Naive thymus-derived CD4-positive, alpha-beta T cell (primary cell): Measurements from ENCODE around the gene CDK8. TPM values are rescaled to one million over a fixed set of nuclear protein-coding genes. Genes with fewer than 3 reads are reported as not detected.

Experiments used
- ATAC-seq: fragments of 150-1000 bp; cut with Tn5 transposase; 2 replicates; pipeline ENCODE4 v1.10.0; 2021; ENCODE audit warnings: mild to moderate bottlenecking, moderate library complexity
- CTCF ChIA-PET: fragments of 350-600 bp; sonication (Branson Sonifier 250); formaldehyde crosslinking; loops from one replicate; lab custom pipeline; 2021; ENCODE audit warnings: antibody characterized with exemption; lab: Charles Lee
- POLR2A ChIA-PET: fragments of 350-600 bp; sonication (Branson Sonifier 250); formaldehyde crosslinking; loops from one replicate; lab custom pipeline; 2021; ENCODE audit warnings: antibody characterized with exemption, inconsistent platforms; lab: Charles Lee
- DNase-seq, 9 donors: peaks; one replicate each; pipeline versions ENCODE4 v3.0.0 to v3.0.0-alpha.2; 2020 to 2022; ENCODE audit warnings: mixed read lengths in 1 of 9
- H3K27ac ChIP-seq: one replicate; pipeline ENCODE4 v1.7.0; 2013; ENCODE audit warnings: mild to moderate bottlenecking, low read depth, low read length, moderate library complexity
- H3K27me3 ChIP-seq, 2 donors: one replicate each; pipeline ENCODE4 v1.7.0; 2013; ENCODE audit warnings: low read length in 2 of 2, mild to moderate bottlenecking in 2 of 2, moderate library complexity in 2 of 2; ENCODE audit not compliant: control insufficient read depth in 2 of 2, insufficient read depth in 2 of 2
- H3K36me3 ChIP-seq, 3 experiments: 1 replicate in 2 of 3; 2 replicates in 1 of 3; pipeline ENCODE4 v1.7.0; 2013; ENCODE audit warnings: low read length in 3 of 3, mild to moderate bottlenecking in 3 of 3, moderate library complexity in 1 of 3; ENCODE audit not compliant: insufficient read depth in 3 of 3, control insufficient read depth in 2 of 3
- H3K4me1 ChIP-seq, 2 donors: one replicate each; pipeline ENCODE4 v1.7.0; 2013; ENCODE audit warnings: low read length in 2 of 2, mild to moderate bottlenecking in 2 of 2, moderate library complexity in 1 of 2; ENCODE audit not compliant: control insufficient read depth in 2 of 2, insufficient read depth in 2 of 2
- H3K4me3 ChIP-seq: 2 replicates; pipeline ENCODE4 v1.7.0; 2013; ENCODE audit warnings: mild to moderate bottlenecking, low read length
- H3K9me3 ChIP-seq, 3 experiments: 1 replicate in 2 of 3; 2 replicates in 1 of 3; pipeline ENCODE4 v1.7.0; 2013; ENCODE audit warnings: low read length in 3 of 3; ENCODE audit not compliant: control insufficient read depth in 2 of 3
- H3K27ac Mint-ChIP-seq, 9 donors: one replicate each; pipeline ENCODE4 v1.8.0; 2020 to 2022; ENCODE audit warnings: mixed read lengths in 9 of 9, mild to moderate bottlenecking in 8 of 9, moderate library complexity in 5 of 9, inconsistent platforms in 2 of 9
- H3K27me3 Mint-ChIP-seq, 5 donors: one replicate each; pipeline ENCODE4 v1.8.0; 2021 to 2022; ENCODE audit warnings: mixed read lengths in 5 of 5, mild to moderate bottlenecking in 1 of 5
- H3K36me3 Mint-ChIP-seq, 5 donors: one replicate each; pipeline ENCODE4 v1.8.0; 2020 to 2022; ENCODE audit warnings: mixed read lengths in 5 of 5, mild to moderate bottlenecking in 3 of 5, inconsistent platforms in 1 of 5
- H3K4me1 Mint-ChIP-seq, 7 donors: one replicate each; pipeline ENCODE4 v1.8.0; 2020 to 2022; ENCODE audit warnings: mixed read lengths in 7 of 7, mild to moderate bottlenecking in 3 of 7, inconsistent platforms in 1 of 7
- H3K4me3 Mint-ChIP-seq, 10 donors: one replicate each; pipeline ENCODE4 v1.8.0; 2020 to 2022; ENCODE audit warnings: mild to moderate bottlenecking in 10 of 10, mixed read lengths in 10 of 10, moderate library complexity in 6 of 10, inconsistent platforms in 2 of 10
- H3K9me3 Mint-ChIP-seq, 11 donors: one replicate each; pipeline ENCODE4 v1.8.0; 2020 to 2022; ENCODE audit warnings: mixed read lengths in 11 of 11, mild to moderate bottlenecking in 4 of 11, inconsistent platforms in 1 of 11, moderate library complexity in 1 of 11
- intact Hi-C, 2 donors: fragments of 100-400 bp; cut with micrococcal nuclease; formaldehyde crosslinking; loops; one replicate each; pipeline ENCODE4 v1.15.1; 2023
- polyA plus RNA-seq, 2 donors: library from polyadenylated mRNA; unstranded; fragments of 300-500 nt; fragmentation: Illumina TruSeq; gene quantifications; one replicate each; pipeline ENCODE4 v1.2.3, GENCODE V29; 2021
- total RNA-seq, 6 experiments: library from RNA in 5 of 6; stranded (reverse) in 5 of 6; gene quantifications; 1 replicate in 5 of 6; 2 replicates in 1 of 6; pipeline ENCODE4 v1.2.3 and lab custom pipeline; 2021 to 2026

The CDK8 gene
- total and polyA plus RNA-seq, 7 experiments from 2014 or later, result 5.5 to 14.0 (median 10.8) TPM

DNA sequence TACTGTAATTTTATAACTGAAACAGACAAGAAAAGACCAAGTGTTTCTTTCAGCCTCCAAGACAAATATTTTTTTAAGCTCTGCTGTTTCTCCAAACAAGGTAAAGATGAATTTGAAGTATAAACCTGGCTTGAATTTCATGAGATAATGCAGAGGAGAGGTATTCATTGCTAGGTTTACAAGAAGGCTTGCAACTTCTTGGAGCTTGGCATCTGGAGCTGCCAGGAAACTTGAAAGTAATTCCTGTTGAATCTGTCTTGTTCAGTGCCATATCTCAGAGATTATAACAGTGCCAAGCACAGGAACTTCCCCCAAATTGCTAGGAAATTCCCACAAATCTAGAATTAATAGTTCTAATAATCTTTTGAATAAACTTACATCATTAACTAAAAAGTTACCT is 70.9 kb downstream of the CDK8 start:
- Histone ChIP-seq H3K36me3 (no peaks in the 10 kb centered on the region), H3K4me3 (no peak overlapping the region), H3K4me1 (no peaks in the 10 kb centered on the region), H3K27me3 (no peaks in the 10 kb centered on the region), H3K27ac (no peak overlapping the region), H3K9me3 (no peaks in the 10 kb centered on the region)
- intact Hi-C loops, result no loop called here
- DNase-seq (no peak), ATAC-seq (no peak)
- H3K9me3 Mint-ChIP-seq, result peaks cover 0 to 10% (median 2%) of the 10 kb centered on the region in 11 donors
- peaks cover 21 to 77% (median 60%) of the 10 kb centered on the region in 7 donors for H3K4me1 Mint-ChIP-seq
- H3K27ac Mint-ChIP-seq, result peak overlapping the region in 1 of 9 donors; percentile 8
- CTCF ChIA-PET, result interaction anchor here (1.1 kb wide), 1 partner anchor 10 kb away, joined by 3 read pairs; no protein-coding TSS in a partner anchor
- no peaks in the 10 kb centered on the region for H3K27me3 Mint-ChIP-seq
- POLR2A ChIA-PET, result no interaction called here
- H3K4me3 Mint-ChIP-seq, result no peak overlapping the region
- H3K36me3 Mint-ChIP-seq, result peaks cover 0 to 15% (median 9%) of the 10 kb centered on the region in 5 donors

- Mint-ChIP-seq H3K4me1 (peaks cover 21 to 77% (median 63%) of the 10 kb centered on the region in 7 donors), H3K4me3 (no peak overlapping the region), H3K9me3 (peaks cover 0 to 12% (median 4%) of the 10 kb centered on the region in 11 donors), H3K27me3 (no peaks in the 10 kb centered on the region), H3K36me3 (peaks cover 0 to 23% (median 17%) of the 10 kb centered on the region in 5 donors), H3K27ac (no peak overlapping the region)
- intact Hi-C loops, result no loop called here
- POLR2A ChIA-PET, result no interaction called here
- Histone ChIP-seq H3K4me1 (no peaks in the 10 kb centered on the region), H3K36me3 (no peaks in the 10 kb centered on the region), H3K9me3 (no peaks in the 10 kb centered on the region), H3K27ac (no peak overlapping the region), H3K27me3 (no peaks in the 10 kb centered on the region), H3K4me3 (no peak overlapping the region)
- DNase-seq (no peak), ATAC-seq (no peak)
- CTCF ChIA-PET, result interaction anchor here (1.1 kb wide), 1 partner anchor 9 kb away, joined by 3 read pairs; no protein-coding TSS in a partner anchor
Observed at GRCh38 chr13:26325876-26326275, 71.9 kb downstream of the CDK8 start.

GRCh38 chr13:26326562-26326961 is 72.6 kb downstream of the CDK8 start:
- Mint-ChIP-seq H3K27me3 (no peaks in the 10 kb centered on the region), H3K4me1 (peaks cover 21 to 78% (median 64%) of the 10 kb centered on the region in 7 donors), H3K27ac (no peak overlapping the region), H3K36me3 (peaks cover 0 to 24% (median 18%) of the 10 kb centered on the region in 5 donors), H3K4me3 (no peak overlapping the region), H3K9me3 (peaks cover 0 to 12% (median 4%) of the 10 kb centered on the region in 11 donors)
- Histone ChIP-seq H3K27ac (no peak overlapping the region), H3K27me3 (no peaks in the 10 kb centered on the region), H3K4me1 (no peaks in the 10 kb centered on the region), H3K36me3 (no peaks in the 10 kb centered on the region), H3K9me3 (no peaks in the 10 kb centered on the region), H3K4me3 (no peak overlapping the region)
- CTCF ChIA-PET, result no interaction called here
- POLR2A ChIA-PET, result no interaction called here
- ATAC-seq, result no peak
- intact Hi-C loops, result no loop called here
- DNase-seq, result no peak

GRCh38 chr13:26327940-26328725 is 74.2 kb downstream of the CDK8 start:
- peak overlapping the region in 1 of 9 donors; percentile 28 for H3K27ac Mint-ChIP-seq

DNA sequence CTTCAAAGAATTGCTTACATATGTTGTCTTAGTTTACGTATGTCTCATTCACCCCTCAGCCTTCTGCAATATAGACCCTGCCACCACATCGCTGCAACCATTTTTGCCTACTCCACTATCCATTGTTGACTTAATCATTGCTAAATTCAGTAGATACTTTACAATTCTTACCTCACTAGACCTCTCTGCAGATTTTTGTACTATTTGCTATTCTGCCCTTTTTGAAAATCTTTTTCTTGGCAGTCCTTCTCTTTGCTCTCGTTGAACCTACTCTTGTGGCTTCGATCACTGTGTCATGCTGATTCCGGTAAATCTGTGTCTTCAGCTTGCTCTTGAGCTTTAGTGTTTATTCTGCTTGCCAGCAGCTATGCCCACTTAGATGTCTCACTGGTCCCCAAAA is 81.2 kb downstream of the CDK8 start:
- Mint-ChIP-seq H3K36me3 (peaks cover 0 to 33% (median 9%) of the 10 kb centered on the region in 5 donors), H3K27ac (no peak overlapping the region), H3K9me3 (peaks cover 0 to 5% (median 0%) of the 10 kb centered on the region in 11 donors), H3K27me3 (no peaks in the 10 kb centered on the region), H3K4me3 (no peak overlapping the region), H3K4me1 (peaks cover 0 to 46% (median 35%) of the 10 kb centered on the region in 7 donors)
- intact Hi-C loops, result loop anchor here in 1 of 2 donors (5.0 kb wide), 1 partner anchor 33 kb away; no protein-coding TSS in a partner anchor
- DNase-seq (no peak), ATAC-seq (no peak)
- H3K27me3 ChIP-seq, result no peaks in the 10 kb centered on the region
- no peak overlapping the region for H3K27ac ChIP-seq
- no peaks in the 10 kb centered on the region for H3K4me1 ChIP-seq
- CTCF ChIA-PET, result interaction anchor here (1.0 kb wide), 1 partner anchor 10 kb away, joined by 3 read pairs; no protein-coding TSS in a partner anchor
- POLR2A ChIA-PET, result no interaction called here
- H3K4me3 ChIP-seq, result no peak overlapping the region
- H3K9me3 ChIP-seq, result no peaks in the 10 kb centered on the region
- H3K36me3 ChIP-seq, result no peaks in the 10 kb centered on the region

More at GRCh38 chr13:26327940-26328725, 74.2 kb downstream of the CDK8 start:
- Mint-ChIP-seq H3K36me3 (peaks cover 0 to 30% (median 20%) of the 10 kb centered on the region in 5 donors), H3K4me1 (peaks cover 18 to 78% (median 58%) of the 10 kb centered on the region in 7 donors), H3K9me3 (peaks cover 0 to 12% (median 4%) of the 10 kb centered on the region in 11 donors), H3K27me3 (no peaks in the 10 kb centered on the region), H3K4me3 (peak overlapping the region in 2 of 10 donors; percentile 1 to 8)
- ChIA-PET CTCF (no interaction called here), POLR2A (interaction anchor here (1.3 kb wide), 1 partner anchor 9 kb away, joined by 5 read pairs; no protein-coding TSS in a partner anchor)
- DNase-seq (no peak), ATAC-seq (no peak)
- Histone ChIP-seq H3K36me3 (no peaks in the 10 kb centered on the region), H3K9me3 (no peaks in the 10 kb centered on the region), H3K4me3 (no peak overlapping the region), H3K27me3 (no peaks in the 10 kb centered on the region), H3K27ac (no peak overlapping the region), H3K4me1 (no peaks in the 10 kb centered on the region)
- intact Hi-C loops, result no loop called here

- CTCF ChIA-PET, result no interaction called here
- H3K36me3 Mint-ChIP-seq, result peaks cover 0 to 24% (median 12%) of the 10 kb centered on the region in 5 donors
- POLR2A ChIA-PET, result no interaction called here
Observed at GRCh38 chr13:26340807-26341206, 86.9 kb downstream of the CDK8 start.

More at GRCh38 chr13:26340807-26341206, 86.9 kb downstream of the CDK8 start:
- H3K9me3 Mint-ChIP-seq, result no peaks in the 10 kb centered on the region
- DNase-seq (no peak), ATAC-seq (no peak)
- no peak overlapping the region for H3K4me3 Mint-ChIP-seq
- no peaks in the 10 kb centered on the region for H3K36me3 ChIP-seq
- H3K4me3 ChIP-seq, result no peak overlapping the region
- H3K27ac ChIP-seq, result no peak overlapping the region
- H3K27ac Mint-ChIP-seq, result no peak overlapping the region
- H3K4me1 ChIP-seq, result no peaks in the 10 kb centered on the region
- no peaks in the 10 kb centered on the region for H3K9me3 ChIP-seq
- no peaks in the 10 kb centered on the region for H3K27me3 ChIP-seq
- peaks cover 0 to 8% (median 3%) of the 10 kb centered on the region in 7 donors for H3K4me1 Mint-ChIP-seq
- no peaks in the 10 kb centered on the region for H3K27me3 Mint-ChIP-seq
- intact Hi-C loops, result no loop called here
